Measurements from ENCODE around the gene TBC1D13. TPM values are rescaled to one million over a fixed set of nuclear protein-coding genes. Genes with fewer than 3 reads are reported as not detected.
"Not testable (repeated sequence)": the region's sequence is repeated elsewhere in the genome, so short reads cannot be mapped to it uniquely, and the experiment has no call there.

TBC1D13 gene, protein sequence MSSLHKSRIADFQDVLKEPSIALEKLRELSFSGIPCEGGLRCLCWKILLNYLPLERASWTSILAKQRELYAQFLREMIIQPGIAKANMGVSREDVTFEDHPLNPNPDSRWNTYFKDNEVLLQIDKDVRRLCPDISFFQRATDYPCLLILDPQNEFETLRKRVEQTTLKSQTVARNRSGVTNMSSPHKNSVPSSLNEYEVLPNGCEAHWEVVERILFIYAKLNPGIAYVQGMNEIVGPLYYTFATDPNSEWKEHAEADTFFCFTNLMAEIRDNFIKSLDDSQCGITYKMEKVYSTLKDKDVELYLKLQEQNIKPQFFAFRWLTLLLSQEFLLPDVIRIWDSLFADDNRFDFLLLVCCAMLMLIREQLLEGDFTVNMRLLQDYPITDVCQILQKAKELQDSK
- 6.4 and 8.7 TPM in 2 replicates for total RNA-seq (2014; rRNA removed; shearing (Covaris generic))

DNA sequence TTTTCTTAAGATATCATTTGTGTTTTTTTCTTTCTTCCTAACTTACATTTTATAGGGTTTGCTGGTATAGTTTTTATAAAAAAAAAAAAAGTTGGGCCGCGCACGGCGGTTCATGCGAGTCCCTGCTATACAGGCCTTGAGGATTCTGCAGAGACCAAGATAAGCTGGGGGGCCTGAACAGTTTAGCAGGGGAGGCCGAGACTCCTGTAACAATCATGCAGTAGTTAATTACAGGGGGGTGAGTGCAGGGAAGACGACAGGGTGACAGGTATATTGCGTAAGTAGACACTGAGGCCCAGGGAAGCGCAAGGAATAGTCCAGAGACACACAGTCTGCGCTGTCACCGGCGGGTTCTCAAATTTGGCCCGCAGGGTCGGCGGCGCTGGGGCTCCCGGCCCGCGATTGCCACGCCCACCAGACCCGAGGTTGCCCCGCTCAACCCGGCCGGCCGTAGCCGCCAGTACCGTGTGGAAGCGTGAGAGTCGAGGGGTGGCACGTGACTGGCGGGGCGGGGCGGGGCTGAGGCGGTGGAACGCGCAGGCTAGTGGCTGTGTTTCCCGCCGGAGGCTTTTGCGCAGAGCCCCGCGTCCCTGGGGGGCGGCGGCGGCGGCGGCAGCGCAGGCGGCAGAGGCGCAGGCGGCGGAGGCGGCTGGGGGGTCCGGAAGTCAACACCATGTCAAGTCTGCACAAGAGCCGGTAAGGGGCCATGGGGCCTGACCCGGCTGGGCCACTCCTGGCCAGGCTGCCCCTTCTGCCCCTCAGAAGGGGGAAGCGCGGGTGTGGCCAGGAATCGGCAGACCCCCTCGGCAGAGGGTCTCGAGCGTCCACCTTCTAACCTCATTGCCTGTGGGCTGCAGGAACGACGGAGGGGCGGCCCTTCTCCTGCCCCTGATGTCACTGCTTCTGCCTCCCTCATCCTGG is at the start of gene TBC1D13:
TBC1D13 (plus strand) TSS at position 573 of the 921 bp plus-strand sequence; CDS start at position 674, 101 bp downstream.
- DNase-seq (ENCODE audit: low read depth), result peak; percentile 81

DNA sequence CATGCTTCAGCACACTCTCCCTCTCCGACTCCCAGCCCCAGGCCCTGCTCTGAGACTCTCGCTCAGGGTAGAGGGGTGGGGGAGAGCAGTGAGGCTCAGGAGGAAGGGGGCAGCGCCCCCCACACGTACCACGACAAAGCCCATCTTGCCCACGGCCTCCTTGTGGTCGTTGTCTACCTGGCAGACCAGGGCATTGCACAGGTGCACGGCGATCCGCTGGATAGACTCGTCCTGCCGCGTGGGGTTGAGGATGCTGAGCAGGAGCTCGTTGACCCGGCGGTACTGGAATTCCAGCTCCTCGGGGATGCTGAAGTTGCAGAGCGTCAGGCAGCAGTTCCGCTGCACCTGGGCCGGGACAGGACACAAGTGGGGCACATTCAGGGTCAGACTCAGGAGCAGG is 44.7 kb upstream of the TBC1D13 start:
- DNase-seq (ENCODE audit: low read depth), result no peak

DNA sequence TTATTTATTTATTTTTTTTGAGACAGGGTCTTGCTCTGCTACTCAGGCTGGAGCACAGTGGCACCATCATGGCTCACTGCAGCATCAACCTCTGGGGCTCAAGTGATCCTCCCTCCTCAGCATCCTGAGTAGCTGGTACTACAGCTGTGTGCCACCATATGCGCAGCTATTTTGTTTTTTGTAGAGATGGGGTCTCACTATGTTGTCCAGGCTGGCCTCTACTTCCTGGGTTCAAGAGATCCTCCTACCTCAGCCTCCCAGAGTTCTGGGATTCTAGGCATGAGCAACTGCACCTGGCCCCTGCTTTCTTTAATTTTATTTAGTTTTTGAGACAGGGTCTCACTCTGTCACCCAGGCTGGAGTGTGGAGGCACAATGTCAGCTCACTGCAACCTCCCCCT is 43.6 kb upstream of the TBC1D13 start:
- no peak for DNase-seq (ENCODE audit: low read depth)

DNA sequence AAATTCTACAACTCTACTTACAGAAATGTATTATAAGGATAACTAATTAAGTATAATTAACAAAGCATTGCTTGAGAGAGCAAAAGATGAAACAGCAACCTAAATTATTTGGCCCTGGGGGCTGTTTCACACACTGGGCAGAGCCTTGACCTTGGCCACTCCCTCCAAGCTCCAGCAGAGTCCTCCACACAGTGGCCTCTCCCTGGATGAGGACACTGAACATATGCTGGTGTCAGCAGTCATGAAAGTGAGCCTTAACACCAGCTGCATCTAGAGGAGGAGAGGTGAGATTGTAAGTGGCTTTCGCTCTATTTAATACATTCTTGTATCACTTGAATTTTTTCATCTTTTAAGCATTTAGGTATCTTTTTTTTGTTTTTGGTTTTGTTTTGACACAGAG is 39.8 kb upstream of the TBC1D13 start:
- no peak for DNase-seq (ENCODE audit: low read depth)

DNA sequence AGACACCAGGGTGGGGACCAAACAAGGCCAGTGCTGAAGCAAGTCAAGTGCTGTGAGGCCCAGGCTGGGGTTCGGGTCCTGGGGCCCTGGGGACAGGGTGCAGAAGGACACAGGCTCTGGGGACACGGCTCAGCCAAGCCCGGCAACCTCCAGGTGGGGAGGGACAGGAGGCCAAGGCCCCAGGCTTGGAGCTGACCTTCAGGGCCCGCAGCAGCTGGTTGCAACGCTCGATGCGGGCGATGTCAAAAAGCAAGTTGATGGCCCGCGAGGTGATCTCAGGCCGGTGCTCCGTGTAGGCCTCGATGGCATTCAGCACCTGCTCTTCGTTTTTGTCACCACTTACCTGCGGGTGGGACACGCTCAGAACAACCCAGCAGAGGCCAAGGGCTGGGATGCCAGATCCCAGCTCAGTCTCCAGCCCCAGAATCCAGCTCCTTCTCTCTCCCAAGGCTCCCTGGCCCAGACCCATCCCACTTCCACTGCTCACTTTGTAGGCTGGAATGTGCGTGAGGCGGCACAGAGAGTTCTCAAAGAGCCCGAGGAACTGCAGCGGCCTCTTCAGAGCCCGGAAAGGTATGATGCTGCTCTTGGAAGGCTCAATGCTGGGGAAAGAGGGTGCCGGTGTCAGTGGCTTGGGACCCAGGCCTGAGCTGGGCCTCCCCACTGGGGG is 36.0 kb upstream of the TBC1D13 start:
- DNase-seq (ENCODE audit: low read depth), result no peak

DNA sequence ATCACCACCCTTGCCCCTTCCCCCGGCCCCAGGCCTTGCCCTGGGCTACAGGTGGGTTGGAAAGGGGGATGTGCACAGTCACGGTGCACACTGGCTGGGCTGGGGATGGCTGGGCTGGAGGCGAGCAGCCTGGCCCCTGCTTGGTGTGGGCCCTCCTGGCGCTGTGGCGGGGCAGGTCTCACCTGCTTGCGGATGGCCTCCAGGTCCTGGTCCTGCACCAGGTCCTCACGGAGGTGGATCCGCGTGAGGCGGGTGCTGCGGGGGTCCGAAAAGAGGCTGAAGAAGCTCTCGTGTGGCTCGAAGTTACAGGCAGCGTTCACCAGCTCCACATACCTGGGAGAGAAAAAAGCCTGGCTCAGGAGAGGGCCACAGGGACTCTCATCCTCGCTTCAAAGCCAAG is 33.4 kb upstream of the TBC1D13 start:
- no peak for DNase-seq (ENCODE audit: low read depth)

DNA sequence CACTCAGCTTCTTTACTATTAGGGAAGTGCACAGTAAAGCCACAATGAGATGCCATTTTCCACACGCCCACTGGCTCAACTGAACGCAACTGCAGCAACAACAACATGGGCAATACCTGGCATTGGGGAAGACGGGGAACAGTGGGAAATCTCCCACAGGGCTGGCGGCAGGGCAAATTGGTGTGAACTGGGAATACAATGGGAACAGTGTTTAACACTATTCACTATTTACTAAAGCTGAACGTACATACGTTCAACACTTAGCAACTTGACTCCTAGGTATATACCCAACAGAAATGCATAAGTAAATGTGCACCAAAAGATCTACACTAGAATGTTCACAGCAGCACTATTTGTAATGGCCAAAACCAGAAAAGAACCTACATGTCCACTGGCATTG is 29.5 kb upstream of the TBC1D13 start:
- no peak for DNase-seq (ENCODE audit: low read depth)

DNA sequence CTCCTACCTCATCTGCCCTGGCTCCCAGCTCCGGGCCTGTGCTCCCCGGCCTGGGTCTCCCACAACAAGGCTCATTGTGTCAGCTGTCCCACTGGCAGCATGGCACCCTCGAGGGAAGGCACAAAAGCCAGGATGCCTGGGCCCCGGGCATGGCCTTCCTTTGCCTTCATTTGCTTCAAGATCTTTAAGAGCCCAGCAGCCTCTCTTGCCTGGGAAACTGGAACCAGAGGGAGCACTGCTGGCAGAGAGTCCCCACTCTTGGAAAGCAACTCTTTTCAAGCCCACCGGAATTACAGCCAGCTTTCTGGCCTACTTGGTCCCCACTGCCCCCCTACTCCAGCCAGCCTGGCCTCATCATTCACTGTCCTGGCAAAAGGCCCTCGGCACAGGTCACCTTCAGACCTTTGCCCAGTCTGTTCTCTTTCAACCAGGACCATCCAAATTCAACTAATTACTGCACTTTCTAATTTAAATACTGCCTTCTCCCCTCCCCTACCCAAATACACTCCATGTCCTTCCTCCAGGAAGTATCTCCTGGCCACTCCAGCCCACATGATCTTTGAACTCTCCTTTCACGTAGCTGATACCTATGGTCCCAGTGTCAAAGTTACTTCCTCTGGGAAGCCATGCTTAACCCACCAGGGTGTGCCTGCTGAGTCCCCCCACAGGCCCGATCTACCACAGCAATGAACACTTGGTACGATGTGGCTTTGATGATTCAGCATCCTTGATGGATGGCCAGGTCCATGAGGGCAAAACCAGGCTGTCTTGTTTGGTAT is 24.2 kb upstream of the TBC1D13 start:
- no peak for DNase-seq (ENCODE audit: low read depth)

DNA sequence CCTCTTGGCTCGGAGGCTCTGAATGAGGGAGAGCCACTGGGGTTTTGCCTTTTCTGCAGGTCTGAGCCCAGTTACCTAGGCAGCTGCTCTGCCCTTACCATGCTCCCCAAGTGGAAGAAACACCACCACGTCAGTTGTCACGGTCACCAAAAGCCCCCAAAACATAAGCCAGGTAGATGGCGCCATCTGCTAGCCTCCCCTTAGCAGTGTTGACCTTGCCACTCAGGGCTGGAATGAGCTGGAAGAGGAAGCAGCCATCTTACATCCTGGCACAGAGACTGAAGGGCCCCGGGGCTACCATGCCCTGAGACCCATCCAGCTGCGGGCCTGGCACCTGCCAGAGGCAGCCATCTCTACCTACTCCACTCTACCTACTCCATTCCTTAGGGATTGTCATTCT is 22.7 kb upstream of the TBC1D13 start:
- no peak for DNase-seq (ENCODE audit: low read depth)

DNA sequence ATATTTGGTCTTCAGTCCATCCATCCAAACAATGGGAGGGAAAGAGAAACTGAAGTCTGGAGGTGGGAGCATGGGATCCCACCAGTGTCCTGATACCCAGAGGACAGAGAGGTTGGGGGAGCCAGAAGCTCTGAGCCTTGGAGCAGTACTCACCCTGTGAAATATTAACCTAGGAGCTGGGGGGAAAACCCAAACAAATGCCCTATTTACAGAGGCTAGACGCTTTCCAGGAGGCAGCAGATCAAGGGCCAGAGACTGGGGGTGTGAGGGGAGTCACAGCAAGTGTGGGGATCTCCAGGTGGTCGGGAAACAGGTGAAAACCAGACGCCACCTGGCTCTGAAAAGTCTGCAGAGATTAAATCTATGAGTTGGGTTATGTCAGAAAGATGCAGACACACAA is 21.6 kb upstream of the TBC1D13 start:
- DNase-seq (ENCODE audit: low read depth), result no peak

DNA sequence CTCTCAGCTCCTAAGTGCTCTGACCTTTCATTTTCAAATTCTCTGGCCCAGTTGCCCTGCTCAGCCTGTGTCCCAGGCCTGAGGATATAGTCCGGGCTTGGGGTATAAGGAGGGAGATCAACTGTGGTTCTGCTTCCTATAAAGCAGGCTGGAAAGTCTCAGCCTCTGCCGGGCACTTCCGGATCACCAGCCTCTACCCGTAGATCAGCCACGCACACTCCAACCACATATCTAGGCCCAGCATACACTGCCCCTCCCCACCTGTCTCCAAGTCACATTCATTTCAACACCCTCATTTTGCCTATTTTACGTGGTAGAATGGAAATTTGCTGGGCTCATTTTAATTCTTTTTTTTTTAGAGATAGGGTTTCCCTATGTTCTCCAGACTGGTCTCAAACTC is 18.4 kb upstream of the TBC1D13 start:
- DNase-seq (ENCODE audit: low read depth), result no peak

DNA sequence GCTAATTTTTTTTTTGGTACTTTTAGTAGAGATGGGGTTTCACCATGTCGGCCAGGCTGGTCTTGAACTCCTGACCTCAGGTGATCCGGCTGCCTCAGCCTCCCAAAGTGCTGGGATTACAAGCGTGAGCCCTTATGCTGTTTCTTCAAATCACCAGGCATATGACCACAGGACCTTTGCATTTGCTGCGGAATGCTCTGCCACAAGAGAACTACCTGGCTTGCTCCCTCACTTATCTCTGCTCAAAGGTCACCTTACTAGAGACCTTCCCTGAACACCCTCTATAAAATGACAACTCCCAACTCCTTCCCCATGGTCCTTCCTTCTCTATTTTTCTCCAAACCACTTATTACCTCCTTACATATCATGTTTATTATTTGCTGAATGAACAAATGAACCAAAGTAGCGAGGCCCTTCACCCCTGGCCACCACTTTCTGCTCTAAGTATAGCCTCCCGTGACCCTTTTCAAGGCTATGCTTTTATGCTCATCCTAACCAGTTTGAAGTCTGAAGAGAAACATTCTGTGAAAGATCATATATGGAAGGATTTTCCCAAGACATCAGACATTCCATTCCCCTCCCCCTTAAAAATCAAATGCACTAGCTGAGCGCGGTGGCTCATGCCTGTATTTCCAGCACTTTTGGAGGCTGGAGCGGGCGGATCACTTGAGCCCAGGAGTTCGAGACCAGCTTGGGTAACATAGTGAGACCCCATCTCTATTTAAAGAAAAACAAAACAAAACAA is 16.6 kb upstream of the TBC1D13 start:
- DNase-seq (ENCODE audit: low read depth), result no peak

DNA sequence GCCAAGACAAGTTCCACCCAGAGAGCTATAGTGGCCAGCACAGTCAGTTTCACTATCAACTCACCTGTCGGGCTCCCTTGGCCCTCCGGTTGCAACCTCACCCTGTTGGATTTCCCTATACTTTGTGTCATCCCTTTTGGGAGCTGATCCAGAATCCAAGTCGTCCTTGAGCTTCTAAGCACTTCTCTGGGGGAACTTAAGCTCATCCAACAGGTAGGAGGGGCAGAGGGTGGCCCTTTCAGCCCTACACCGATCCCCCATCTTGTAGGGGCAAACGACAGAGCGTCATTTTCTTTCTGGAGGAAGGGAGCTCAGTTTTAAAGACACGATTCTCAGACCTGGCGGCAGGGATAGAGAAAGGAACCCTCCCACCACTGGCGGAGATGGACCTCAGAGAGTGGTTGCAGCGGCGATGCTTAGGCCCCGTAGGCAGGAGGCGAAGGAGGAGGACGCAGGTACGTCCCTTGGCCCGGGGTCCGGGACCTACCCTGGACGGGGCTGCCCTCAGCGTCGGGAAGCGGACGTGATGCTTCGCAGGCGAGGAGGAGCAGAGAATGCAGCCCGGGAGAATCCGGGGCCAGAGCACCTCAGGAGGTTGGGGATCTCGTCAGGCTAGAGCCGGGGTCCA is 15.8 kb upstream of the TBC1D13 start:
- peak; percentile 11 for DNase-seq (ENCODE audit: low read depth)

DNA sequence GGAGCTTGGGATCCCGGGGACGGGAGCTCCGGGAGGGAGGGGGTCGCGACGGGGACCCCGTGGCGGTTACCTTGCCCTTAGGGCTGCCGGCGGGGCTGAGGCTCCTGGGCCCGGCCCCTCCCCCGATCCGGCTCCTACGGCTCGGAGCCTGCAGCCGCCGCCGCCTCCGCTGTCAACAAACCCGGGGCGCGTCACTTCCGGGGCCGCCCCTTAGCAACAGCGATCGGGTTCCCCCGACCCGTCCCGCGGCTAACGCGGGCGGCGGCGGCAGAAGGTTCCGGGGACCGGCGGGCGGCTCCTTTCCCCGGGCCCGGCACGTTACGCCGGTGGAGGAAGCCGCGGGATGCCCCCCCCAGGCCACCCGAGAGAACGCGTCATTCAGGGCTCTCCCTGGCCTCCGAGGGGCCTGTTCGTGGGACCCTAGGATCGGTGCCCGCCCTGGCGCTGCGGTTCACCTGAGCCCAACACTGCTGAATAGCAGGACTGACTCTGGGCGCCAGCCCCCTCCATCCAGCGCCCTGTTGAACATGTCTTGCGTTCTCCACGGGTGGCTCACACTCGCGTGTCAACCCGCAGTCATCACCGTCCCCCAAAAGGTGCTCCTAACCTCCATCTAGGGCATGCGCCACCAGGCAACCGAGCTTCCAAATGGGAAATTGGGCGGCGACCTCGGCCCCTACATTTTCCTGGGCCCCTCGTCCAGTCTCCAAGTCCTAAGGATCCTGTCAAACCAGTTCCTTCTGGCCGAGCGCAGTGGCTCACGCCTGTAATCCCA is 15.1 kb upstream of the TBC1D13 start, which contains the start of gene ZER1:
ZER1 (minus strand) TSS at position 183 of the 775 bp plus-strand sequence. CDS start 16,362 bp downstream, outside the sequence.
- peak; percentile 85 for DNase-seq (ENCODE audit: low read depth)

DNA sequence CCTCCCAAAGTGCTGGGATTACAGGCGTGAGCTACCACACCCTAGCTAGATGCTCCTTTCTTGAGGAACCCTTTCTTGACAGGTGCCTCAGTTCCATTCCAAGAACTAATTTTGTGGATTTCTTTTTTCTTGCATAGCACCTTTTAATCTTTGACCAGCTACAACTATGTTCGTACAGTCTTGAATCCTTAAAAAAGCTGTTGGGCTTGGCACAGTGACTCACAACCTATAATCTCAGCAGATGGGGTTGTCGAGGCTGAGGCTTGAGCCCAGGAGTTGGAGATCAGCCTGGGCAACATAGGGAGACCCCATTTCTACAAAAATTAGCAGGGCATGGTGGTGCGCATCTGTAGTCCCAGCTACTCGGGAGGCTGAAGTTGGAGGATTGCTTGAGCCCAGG is 14.0 kb upstream of the TBC1D13 start:
- DNase-seq (ENCODE audit: low read depth), result no peak

DNA sequence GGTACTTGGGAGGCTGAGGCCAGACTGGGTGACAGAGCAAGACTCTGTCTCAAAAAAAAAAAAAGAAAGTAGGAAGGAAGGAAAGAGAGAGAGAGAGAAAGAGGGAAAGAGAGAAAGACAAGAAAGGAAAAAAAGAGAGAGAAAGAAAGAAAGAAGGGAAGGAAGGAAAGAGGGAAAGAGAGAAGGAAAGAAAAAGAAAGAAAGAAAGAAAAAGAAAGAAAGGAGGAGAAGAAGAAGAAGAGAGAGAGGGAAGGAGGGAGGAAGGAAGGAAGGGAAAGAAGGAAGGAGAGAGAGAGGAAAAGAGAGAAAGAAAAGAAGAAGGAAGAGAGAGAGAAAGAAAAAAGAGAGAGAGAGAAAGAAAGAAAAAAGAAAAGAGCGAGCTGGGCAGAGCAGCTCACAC is 12.2 kb upstream of the TBC1D13 start:
- no peak for DNase-seq (ENCODE audit: low read depth)

DNA sequence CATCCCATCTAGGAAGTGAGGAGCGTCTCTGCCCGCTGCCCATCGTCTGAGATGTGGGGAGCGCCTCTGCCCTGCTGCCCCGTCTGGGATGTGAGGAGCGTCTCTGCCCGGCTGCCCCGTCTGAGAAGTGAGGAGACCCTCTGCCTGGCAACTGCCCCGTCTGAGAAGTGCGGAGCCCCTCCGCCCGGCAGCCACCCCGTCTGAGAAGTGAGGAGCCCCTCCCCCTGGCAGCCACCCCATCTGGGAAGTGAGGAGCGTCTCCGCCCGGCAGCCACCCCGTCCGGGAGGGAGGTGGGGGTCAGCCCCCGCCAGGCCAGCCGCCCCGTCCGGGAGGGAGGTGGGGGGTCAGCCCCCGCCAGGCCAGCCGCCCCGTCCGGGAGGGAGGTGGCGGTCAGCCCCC is 7.0 kb upstream of the TBC1D13 start:
- not testable (repeated sequence) for DNase-seq (ENCODE audit: low read depth)

DNA sequence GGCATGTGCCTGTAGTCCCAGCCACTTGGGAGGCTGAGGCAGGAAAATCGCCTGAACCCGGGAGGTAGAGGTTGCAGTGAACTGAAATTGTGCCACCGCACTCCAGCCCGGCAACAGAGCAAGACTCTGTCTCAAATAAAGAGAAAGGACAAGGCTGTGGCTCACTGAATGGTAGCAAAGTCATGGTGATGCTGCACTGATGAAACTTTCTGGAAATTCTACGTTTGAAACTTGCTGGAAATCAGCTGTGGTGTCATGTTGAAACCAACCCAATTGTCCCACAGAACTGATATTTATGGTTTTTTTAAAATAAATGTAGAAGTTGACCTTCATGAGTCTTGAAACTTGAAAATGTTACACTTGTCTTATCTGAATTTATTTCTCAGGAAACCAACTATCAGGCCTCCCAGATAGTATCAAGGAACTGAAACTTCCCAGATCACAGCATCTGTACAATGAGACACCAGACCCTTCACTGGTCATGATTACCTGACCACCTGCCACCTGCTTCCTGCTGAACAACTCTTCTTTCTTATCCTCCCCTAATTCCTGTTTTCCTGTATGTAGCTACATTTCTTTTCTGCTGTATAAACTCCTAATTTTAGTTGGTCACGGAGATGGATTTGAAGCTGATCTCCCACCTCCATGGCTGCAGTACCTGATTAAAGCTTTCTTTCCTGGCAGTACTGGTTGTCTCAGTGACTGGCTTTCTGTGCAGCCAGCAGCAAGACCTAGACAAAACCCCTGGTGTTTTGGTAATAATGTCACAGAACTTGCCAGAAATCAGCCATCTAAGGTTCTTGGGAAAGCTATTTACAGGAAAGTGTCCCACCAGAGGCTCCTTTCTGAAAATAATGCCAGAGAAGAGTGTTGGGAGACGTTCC is 5.6 kb upstream of the TBC1D13 start:
- no peak for DNase-seq (ENCODE audit: low read depth)
